Spleen (tissue), 7 donors: ENCODE results near the gene UQCRC2.

Experiments
- POLR2A ChIP-seq, 3 donors: fragments of 450-650 bp; IDR thresholded peaks; one replicate each; pipeline ENCODE4 v1.5.1; 2017; ENCODE audit warnings: antibody characterized with exemption in 3 of 3, mild to moderate bottlenecking in 1 of 3
- POLR2AphosphoS5 ChIP-seq, 3 donors: sonication (generic); formaldehyde crosslinking; IDR thresholded peaks; one replicate each; pipeline ENCODE4 v1.5.1; 2017; ENCODE audit warnings: antibody characterized with exemption in 3 of 3
- TF ChIP-seq, protein P1 (sequence below), 11 experiments: fragments of 200-600 bp in 7 of 11; fragments of 450-650 bp in 4 of 11; sonication (generic) in 4 of 11; IDR thresholded peaks in 8 of 11; conservative IDR thresholded peaks in 3 of 11; 1 replicate in 7 of 11; 2 replicates in 4 of 11; pipeline versions ENCODE4 v1.4.0 to v1.8.0; 2016 to 2021; ENCODE audit warnings: antibody characterized with exemption in 11 of 11, inconsistent platforms in 4 of 11, mild to moderate bottlenecking in 1 of 11
- donor health status: DM: no; HTN: no; CAD: no; lungs with moderate emphysema.
- donor health status: DM: no; HTN: no; CAD: no.
- donor health status: DM: no; HTN: no; CAD: no.

DNA sequence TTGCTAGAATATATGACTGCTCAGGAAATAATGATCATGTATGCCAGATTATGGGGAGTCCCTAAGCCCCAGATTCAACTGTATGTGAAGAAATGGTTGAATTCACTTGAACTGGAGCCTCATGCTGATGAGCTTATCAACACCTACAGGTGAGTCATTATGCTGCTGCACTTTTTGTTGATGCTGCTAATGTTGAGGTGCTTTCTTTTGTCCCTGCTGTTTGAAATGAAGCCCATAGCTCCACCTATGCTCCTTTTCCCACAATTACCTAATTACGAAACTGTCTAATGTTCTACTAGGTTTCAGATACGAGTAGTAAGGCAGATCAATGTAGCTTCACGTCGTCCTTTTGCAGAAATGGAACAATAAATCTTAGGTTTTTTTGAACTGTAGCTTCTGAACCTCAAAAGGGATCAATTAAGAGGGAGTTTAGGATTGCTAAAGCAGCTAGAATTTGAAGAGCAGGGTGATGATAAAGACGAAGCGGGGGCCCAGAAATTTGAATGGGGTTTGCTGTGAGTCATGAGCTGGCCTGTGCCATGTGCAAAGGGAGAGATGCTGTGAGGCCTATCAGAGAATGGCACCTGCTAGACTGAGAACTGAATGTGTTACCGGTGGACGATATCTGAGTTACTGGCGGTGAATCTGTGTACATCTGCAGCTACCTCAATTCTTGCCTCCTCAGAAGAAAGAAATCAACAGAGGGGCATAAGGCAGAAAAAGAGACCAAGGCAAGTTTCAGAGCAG, 6.1 kb upstream of the UQCRC2 start:
- TF ChIP-seq, protein P1, sequence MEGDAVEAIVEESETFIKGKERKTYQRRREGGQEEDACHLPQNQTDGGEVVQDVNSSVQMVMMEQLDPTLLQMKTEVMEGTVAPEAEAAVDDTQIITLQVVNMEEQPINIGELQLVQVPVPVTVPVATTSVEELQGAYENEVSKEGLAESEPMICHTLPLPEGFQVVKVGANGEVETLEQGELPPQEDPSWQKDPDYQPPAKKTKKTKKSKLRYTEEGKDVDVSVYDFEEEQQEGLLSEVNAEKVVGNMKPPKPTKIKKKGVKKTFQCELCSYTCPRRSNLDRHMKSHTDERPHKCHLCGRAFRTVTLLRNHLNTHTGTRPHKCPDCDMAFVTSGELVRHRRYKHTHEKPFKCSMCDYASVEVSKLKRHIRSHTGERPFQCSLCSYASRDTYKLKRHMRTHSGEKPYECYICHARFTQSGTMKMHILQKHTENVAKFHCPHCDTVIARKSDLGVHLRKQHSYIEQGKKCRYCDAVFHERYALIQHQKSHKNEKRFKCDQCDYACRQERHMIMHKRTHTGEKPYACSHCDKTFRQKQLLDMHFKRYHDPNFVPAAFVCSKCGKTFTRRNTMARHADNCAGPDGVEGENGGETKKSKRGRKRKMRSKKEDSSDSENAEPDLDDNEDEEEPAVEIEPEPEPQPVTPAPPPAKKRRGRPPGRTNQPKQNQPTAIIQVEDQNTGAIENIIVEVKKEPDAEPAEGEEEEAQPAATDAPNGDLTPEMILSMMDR (IDR thresholded peaks at IDR 0.05 in 8 of 11, conservative IDR thresholded peaks at IDR 0.05 in 3 of 11): no peak
- TF ChIP-seq POLR2AphosphoS5 (IDR thresholded peaks at IDR 0.05) (no peak), POLR2A (IDR thresholded peaks at IDR 0.05) (no peak)
